ENCODE results near the gene ZNF787.

DNA sequence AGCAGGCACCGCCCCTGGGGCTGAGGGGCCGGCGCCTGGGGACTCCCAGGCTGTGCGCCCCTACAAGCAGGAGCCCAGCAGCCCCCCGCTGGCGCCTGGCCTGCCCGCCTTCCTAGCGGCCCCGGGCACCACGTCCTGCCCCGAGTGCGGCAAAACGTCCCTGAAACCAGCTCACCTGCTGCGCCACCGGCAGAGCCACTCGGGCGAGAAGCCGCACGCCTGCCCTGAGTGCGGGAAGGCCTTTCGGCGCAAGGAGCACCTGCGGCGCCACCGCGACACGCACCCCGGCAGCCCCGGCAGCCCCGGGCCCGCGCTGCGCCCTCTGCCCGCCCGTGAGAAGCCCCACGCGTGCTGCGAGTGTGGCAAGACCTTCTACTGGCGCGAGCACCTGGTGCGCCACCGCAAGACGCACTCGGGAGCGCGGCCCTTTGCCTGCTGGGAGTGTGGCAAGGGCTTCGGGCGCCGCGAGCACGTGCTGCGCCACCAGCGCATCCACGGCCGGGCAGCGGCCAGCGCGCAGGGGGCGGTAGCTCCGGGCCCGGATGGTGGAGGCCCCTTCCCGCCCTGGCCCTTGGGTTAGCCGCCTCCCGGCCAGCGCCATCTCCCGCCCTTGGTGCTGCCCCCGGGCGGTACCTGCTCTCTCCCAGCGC is 38.7 kb upstream of the ZNF787 start:
- TF ChIP-seq, protein P1, sequence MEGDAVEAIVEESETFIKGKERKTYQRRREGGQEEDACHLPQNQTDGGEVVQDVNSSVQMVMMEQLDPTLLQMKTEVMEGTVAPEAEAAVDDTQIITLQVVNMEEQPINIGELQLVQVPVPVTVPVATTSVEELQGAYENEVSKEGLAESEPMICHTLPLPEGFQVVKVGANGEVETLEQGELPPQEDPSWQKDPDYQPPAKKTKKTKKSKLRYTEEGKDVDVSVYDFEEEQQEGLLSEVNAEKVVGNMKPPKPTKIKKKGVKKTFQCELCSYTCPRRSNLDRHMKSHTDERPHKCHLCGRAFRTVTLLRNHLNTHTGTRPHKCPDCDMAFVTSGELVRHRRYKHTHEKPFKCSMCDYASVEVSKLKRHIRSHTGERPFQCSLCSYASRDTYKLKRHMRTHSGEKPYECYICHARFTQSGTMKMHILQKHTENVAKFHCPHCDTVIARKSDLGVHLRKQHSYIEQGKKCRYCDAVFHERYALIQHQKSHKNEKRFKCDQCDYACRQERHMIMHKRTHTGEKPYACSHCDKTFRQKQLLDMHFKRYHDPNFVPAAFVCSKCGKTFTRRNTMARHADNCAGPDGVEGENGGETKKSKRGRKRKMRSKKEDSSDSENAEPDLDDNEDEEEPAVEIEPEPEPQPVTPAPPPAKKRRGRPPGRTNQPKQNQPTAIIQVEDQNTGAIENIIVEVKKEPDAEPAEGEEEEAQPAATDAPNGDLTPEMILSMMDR (conservative IDR thresholded peaks at IDR 0.05; ENCODE audit: low read depth, low read length): no peak
- TF ChIP-seq EZH2 (IDR thresholded peaks at IDR 0.05; ENCODE audit: low read length, unreplicated experiment) (no peak), EZH2phosphoT487 (IDR thresholded peaks at IDR 0.05; ENCODE audit: borderline replicate concordance, low read length) (no peak)

All from PC-3 (cell line).